ENCODE data around the gene MAN2A2.

- TF ChIP-seq, protein P1, sequence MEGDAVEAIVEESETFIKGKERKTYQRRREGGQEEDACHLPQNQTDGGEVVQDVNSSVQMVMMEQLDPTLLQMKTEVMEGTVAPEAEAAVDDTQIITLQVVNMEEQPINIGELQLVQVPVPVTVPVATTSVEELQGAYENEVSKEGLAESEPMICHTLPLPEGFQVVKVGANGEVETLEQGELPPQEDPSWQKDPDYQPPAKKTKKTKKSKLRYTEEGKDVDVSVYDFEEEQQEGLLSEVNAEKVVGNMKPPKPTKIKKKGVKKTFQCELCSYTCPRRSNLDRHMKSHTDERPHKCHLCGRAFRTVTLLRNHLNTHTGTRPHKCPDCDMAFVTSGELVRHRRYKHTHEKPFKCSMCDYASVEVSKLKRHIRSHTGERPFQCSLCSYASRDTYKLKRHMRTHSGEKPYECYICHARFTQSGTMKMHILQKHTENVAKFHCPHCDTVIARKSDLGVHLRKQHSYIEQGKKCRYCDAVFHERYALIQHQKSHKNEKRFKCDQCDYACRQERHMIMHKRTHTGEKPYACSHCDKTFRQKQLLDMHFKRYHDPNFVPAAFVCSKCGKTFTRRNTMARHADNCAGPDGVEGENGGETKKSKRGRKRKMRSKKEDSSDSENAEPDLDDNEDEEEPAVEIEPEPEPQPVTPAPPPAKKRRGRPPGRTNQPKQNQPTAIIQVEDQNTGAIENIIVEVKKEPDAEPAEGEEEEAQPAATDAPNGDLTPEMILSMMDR (IDR thresholded peaks at IDR 0.05 in 4 of 5, conservative IDR thresholded peaks at IDR 0.05 in 1 of 5), result no peak
- no peak for TF ChIP-seq POLR2A (IDR thresholded peaks at IDR 0.05)
Measured at GRCh38 chr15:90913398-90913944, 10.4 kb downstream of the MAN2A2 start.
